ENCODE data around the gene BHLHA15. TPM values are rescaled to one million over a fixed set of nuclear protein-coding genes. Genes with fewer than 3 reads are reported as not detected.

BHLHA15 gene
- total RNA-seq, 3 donors from 2014 or later: 1.3 to 2.8 TPM; not detected in 1

DNA sequence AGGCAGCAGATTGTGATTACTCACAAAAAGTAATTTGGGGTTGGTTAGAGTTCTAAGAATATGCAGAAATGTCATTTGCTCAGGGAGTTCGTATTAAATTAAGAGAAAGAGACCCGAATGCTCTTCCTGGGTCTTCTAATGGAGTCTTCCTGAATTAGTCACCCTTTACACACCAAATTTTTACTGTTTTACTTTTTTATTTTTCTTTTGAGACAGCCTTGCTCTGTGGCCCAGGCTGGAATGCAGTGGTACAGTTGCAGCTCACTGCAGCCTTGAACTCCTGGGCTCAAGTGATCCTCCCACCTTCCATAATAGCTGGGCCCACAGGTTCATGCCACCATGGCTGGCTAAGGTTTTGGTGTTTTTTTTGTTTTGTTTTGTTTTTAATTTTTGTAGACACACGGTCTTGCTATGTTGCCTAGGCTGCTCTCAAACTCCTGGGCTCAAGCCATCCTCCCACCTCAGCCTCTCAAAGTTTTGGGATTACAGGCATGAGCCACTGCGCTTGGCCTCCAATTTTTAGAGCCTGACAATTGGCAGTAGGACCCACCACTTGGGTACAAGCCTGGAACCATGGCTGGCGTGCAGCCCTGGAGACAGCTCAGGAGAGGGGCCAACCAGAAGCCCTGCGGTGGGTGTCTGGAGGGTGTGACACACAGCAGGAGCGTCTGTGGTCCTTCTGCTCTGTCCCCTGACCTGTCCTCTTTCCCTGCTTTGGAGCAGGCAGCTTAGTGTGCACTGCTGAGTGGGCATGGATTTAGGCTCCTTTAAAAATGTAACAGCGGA is 16.4 kb upstream of the BHLHA15 start:
- TF ChIP-seq, protein P1, sequence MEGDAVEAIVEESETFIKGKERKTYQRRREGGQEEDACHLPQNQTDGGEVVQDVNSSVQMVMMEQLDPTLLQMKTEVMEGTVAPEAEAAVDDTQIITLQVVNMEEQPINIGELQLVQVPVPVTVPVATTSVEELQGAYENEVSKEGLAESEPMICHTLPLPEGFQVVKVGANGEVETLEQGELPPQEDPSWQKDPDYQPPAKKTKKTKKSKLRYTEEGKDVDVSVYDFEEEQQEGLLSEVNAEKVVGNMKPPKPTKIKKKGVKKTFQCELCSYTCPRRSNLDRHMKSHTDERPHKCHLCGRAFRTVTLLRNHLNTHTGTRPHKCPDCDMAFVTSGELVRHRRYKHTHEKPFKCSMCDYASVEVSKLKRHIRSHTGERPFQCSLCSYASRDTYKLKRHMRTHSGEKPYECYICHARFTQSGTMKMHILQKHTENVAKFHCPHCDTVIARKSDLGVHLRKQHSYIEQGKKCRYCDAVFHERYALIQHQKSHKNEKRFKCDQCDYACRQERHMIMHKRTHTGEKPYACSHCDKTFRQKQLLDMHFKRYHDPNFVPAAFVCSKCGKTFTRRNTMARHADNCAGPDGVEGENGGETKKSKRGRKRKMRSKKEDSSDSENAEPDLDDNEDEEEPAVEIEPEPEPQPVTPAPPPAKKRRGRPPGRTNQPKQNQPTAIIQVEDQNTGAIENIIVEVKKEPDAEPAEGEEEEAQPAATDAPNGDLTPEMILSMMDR (IDR thresholded peaks at IDR 0.05): no peak
- intact Hi-C loops (cut with DNase I, micrococcal nuclease): no loop called here
- ATAC-seq (no peak), DNase-seq (no peak)
- peaks cover 15% of the 10 kb centered on the region for H3K36me3 ChIP-seq (ENCODE audit: low read depth)
- no peak overlapping the region for H3K4me3 ChIP-seq
- no peaks in the 10 kb centered on the region for H3K4me1 ChIP-seq (ENCODE audit: low read depth)
- no peaks in the 10 kb centered on the region for H3K9me3 ChIP-seq

DNA sequence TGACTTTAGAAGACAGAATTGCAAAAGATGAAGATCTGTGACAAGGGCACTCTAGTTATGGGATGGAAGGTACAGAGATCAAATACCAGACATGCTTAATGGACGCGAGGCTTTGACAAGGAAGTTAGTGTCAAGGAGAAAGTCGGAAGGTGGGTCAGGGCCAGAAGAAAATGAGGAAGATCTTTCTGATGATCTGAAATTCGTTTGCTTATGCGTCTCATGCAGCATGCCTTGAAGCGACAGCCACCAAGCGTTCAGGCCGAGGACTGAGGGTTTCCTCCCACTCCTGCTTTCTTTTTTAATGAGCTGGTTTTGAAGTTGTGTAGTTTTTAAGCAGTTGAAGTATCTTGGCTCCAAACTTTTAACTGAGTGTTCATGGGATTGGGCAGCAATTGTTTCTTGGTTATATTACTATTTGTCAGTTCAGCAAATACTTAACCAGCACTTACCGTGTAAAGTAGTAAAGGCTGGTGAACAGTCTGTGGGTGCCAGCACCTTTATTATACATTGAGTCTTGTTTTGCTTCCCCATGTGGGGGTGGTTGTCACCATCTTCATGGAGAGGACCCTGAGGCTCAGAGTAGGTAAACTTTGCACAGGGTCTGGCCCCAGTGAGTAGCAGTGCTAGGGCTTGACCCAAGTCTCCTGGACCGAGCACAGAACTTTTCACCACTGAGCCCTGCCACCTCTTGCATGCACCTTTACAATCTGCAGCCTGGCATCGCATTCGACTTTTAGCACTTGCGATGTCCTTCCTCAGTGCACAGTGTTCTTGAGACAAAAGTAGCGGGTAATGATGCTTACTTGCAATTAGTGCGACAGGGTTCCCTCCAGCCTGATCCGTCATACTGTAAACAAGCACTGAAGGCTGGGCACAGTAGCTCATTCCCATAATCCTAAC is 14.3 kb upstream of the BHLHA15 start:
- intact Hi-C loops (cut with DNase I, micrococcal nuclease): no loop called here
- Histone ChIP-seq H3K36me3 (ENCODE audit: low read depth) (peaks cover 14% of the 10 kb centered on the region), H3K9me3 (no peaks in the 10 kb centered on the region), H3K4me3 (no peak overlapping the region), H3K4me1 (ENCODE audit: low read depth) (no peaks in the 10 kb centered on the region)
- ATAC-seq (no peak), DNase-seq (no peak)
- TF ChIP-seq, protein P1 (IDR thresholded peaks at IDR 0.05): no peak

DNA sequence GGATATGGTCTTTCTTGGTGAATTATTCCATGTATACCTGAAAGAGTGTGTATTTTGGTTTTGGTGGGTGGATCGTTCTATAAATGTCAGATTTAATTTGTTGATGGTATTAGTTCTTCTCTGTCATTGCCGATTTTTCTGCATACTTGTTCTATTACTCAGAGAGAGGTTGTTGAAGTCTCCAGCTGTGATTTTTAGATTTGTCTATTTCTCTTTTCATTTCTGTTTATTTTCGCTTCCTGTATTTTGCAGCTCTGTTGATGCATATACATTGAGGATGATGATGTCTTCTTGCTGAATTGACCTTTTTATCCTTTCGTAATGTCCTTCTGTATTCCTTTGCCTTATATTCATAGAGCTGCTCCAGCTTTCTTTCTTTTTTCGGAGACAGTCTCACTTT is 12.1 kb upstream of the BHLHA15 start:
- Histone ChIP-seq H3K9me3 (no peaks in the 10 kb centered on the region), H3K36me3 (ENCODE audit: low read depth) (peaks cover 6% of the 10 kb centered on the region), H3K4me1 (ENCODE audit: low read depth) (no peaks in the 10 kb centered on the region), H3K4me3 (no peak overlapping the region)
- no peak for ATAC-seq
- intact Hi-C loops (cut with DNase I, micrococcal nuclease): no loop called here
- TF ChIP-seq, protein P1 (IDR thresholded peaks at IDR 0.05): no peak
- no peak for DNase-seq

DNA sequence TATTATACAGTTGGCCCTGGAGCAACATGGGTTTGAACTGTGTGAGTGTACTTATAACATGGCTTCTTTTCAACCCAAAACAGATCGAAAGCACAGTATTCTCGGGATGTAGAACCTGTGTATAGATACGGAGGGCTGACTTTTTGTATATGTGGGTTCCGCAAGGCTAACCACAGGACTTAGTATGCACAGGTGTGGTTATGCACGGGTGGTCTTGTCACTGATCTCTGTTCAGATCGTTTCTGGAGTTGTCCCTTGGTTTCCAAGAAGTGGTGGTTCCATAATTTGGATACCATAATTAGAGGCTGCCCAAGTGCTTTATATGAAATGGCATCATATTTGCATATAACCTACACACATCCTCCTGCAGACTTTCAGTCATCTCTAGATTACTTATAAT is 10.9 kb upstream of the BHLHA15 start:
- intact Hi-C loops (cut with DNase I, micrococcal nuclease): no loop called here
- Histone ChIP-seq H3K9me3 (no peaks in the 10 kb centered on the region), H3K4me1 (ENCODE audit: low read depth) (no peaks in the 10 kb centered on the region), H3K4me3 (no peak overlapping the region), H3K36me3 (ENCODE audit: low read depth) (no peaks in the 10 kb centered on the region)
- DNase-seq: no peak
- TF ChIP-seq, protein P1 (IDR thresholded peaks at IDR 0.05): no peak
- no peak for ATAC-seq

DNA sequence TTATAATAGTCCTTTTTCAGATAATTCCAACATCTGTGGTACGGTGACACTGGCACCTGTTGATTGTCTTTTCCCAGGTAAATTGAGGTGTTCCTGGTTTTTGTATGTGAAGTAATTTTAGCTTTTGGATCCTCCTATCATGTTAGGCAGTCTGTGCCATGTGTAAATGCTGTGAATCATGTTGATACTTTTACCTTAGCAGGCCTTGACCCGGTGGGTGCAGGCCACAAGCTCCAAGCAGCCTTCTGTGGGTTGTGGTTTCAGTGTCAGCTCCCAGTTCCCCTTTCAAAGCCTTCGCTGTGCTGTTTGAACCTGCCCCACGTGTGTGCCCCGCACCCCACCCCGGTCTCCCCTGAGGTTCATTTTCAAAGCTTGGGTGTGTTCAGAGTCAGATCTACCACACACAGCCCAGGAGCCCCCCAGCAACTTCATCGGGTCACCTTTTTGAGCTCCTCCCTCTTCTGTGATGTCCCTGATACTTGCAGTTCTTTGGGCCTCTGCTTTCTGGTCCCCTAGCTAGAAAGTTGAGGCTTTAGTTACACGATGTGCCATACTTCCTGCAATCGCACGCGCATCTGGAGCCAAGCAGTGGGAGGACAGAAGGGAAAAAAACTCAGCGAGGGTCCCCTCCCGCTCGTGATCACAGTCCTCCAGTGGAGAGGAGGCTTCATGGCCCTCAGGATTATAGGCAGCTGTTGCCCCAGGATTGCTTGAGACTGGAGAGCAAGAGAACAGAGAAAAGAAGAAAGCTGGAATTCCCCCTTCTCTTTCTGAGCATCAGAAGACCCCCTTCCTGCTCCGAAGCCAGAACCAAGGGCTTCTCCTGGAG is 8.7 kb upstream of the BHLHA15 start:
- intact Hi-C loops (cut with DNase I, micrococcal nuclease): no loop called here
- H3K9me3 ChIP-seq: no peaks in the 10 kb centered on the region
- H3K36me3 ChIP-seq (ENCODE audit: low read depth): peaks cover 3% of the 10 kb centered on the region
- ATAC-seq (peak; percentile 84), DNase-seq (peak in 2 of 3 donors; percentile 43 to 72)
- H3K4me1 ChIP-seq (ENCODE audit: low read depth): no peaks in the 10 kb centered on the region
- no peak overlapping the region for H3K4me3 ChIP-seq
- TF ChIP-seq, protein P1 (IDR thresholded peaks at IDR 0.05): no peak
